H9 (cell line): Measurements from ENCODE around the gene TUG1. TPM values are rescaled to one million over a fixed set of nuclear protein-coding genes. Genes with fewer than 3 reads are reported as not detected.

ENCODE experiments used
- DNase-seq: peaks from one replicate; pipeline ENCODE4 v3.0.0-alpha.2; 2017
- H2AFZ ChIP-seq: one replicate; pipeline ENCODE4 v1.6.1; 2013; ENCODE audit warnings: mild to moderate bottlenecking, low read length, control low read depth, moderate library complexity
- H2AK5ac ChIP-seq: 2 replicates; pipeline ENCODE4 v1.6.1; 2013; ENCODE audit warnings: low read length, control low read depth, mixed read lengths; ENCODE audit not compliant: insufficient read length
- H2BK120ac ChIP-seq: one replicate; pipeline ENCODE4 v1.6.1; 2013; ENCODE audit warnings: low read depth, mild to moderate bottlenecking, low read length, control low read depth, inconsistent platforms; ENCODE audit not compliant: poor library complexity, severe bottlenecking
- H2BK12ac ChIP-seq: 2 replicates; pipeline ENCODE4 v1.6.1; 2013; ENCODE audit warnings: low read length, control low read depth, mixed read lengths, low read depth; ENCODE audit not compliant: insufficient read length
- H2BK15ac ChIP-seq: 2 replicates; pipeline ENCODE4 v1.6.1; 2013; ENCODE audit warnings: low read depth, low read length, control low read depth
- H2BK20ac ChIP-seq: one replicate; pipeline ENCODE4 v1.6.1; 2013; ENCODE audit warnings: low read depth, mild to moderate bottlenecking, low read length, control low read depth, inconsistent platforms; ENCODE audit not compliant: poor library complexity, severe bottlenecking
- H2BK5ac ChIP-seq: 2 replicates; pipeline ENCODE4 v1.6.1; 2013; ENCODE audit warnings: low read length, control low read depth, mixed read lengths; ENCODE audit not compliant: insufficient read length
- H3K14ac ChIP-seq: 2 replicates; pipeline ENCODE4 v1.6.1; 2013; ENCODE audit warnings: low read length, control low read depth; ENCODE audit not compliant: insufficient read depth
- H3K18ac ChIP-seq: 2 replicates; pipeline ENCODE4 v1.6.1; 2013; ENCODE audit warnings: low read depth, mild to moderate bottlenecking, mixed read lengths, low read length, control low read depth; ENCODE audit not compliant: insufficient read length
- H3K23ac ChIP-seq: 2 replicates; pipeline ENCODE4 v1.6.1; 2013; ENCODE audit warnings: low read length, control low read depth, mixed read lengths, low read depth; ENCODE audit not compliant: insufficient read length
- H3K23me2 ChIP-seq: 2 replicates; pipeline ENCODE4 v1.6.1; 2013; ENCODE audit warnings: low read depth, mild to moderate bottlenecking, mixed read lengths, low read length, control low read depth; ENCODE audit not compliant: insufficient read length, poor library complexity, severe bottlenecking
- H3K27ac ChIP-seq: 2 replicates; pipeline ENCODE4 v1.5.1; 2013; ENCODE audit warnings: low read length, control low read depth, mixed read lengths, low read depth; ENCODE audit not compliant: insufficient read length
- H3K27me3 ChIP-seq: 2 replicates; pipeline ENCODE4 v1.6.1; 2013; ENCODE audit warnings: low read length, control low read depth, inconsistent platforms; ENCODE audit not compliant: insufficient read depth
- H3K4ac ChIP-seq: 2 replicates; pipeline ENCODE4 v1.6.1; 2013; ENCODE audit warnings: low read depth, mild to moderate bottlenecking, control low read depth, inconsistent platforms, low read length, moderate library complexity
- H3K4me1 ChIP-seq: 2 replicates; pipeline ENCODE4 v1.6.1; 2013; ENCODE audit warnings: low read length, control low read depth, inconsistent platforms; ENCODE audit not compliant: insufficient read depth
- H3K4me2 ChIP-seq: 2 replicates; pipeline ENCODE4 v1.6.1; 2013; ENCODE audit warnings: low read length, control low read depth, mixed read lengths; ENCODE audit not compliant: insufficient read length, insufficient read depth
- H3K56ac ChIP-seq: 2 replicates; pipeline ENCODE4 v1.6.1; 2013; ENCODE audit warnings: low read depth, mild to moderate bottlenecking, mixed read lengths, low read length, control low read depth; ENCODE audit not compliant: insufficient read length
- H3K79me1 ChIP-seq: 2 replicates; pipeline ENCODE4 v1.6.1; 2013; ENCODE audit warnings: low read depth, mild to moderate bottlenecking, moderate library complexity, low read length, control low read depth, inconsistent platforms; ENCODE audit not compliant: insufficient read depth, poor library complexity, severe bottlenecking
- H3K79me2 ChIP-seq: 2 replicates; pipeline ENCODE4 v1.6.1; 2013; ENCODE audit warnings: low read length, control low read depth, inconsistent platforms; ENCODE audit not compliant: insufficient read depth
- H3K9ac ChIP-seq: 2 replicates; pipeline ENCODE4 v1.6.1; 2013; ENCODE audit warnings: low read length, control low read depth, mixed read lengths; ENCODE audit not compliant: insufficient read length; ENCODE audit errors: extremely low read depth
- H3K9me3 ChIP-seq: one replicate; pipeline ENCODE4 v1.6.1; 2013; ENCODE audit warnings: low read depth, low read length, inconsistent platforms; ENCODE audit not compliant: control insufficient read depth
- H3T11ph ChIP-seq: one replicate; pipeline ENCODE4 v1.6.1; 2013; ENCODE audit warnings: mild to moderate bottlenecking, low read length, control low read depth, inconsistent platforms
- H4K20me1 ChIP-seq: one replicate; pipeline ENCODE4 v1.6.1; 2013; ENCODE audit not compliant: control insufficient read depth, insufficient read length, insufficient read depth
- H4K5ac ChIP-seq: 2 replicates; pipeline ENCODE4 v1.6.1; 2013; ENCODE audit warnings: low read depth, mild to moderate bottlenecking, mixed read lengths, low read length, control low read depth; ENCODE audit not compliant: insufficient read length
- H4K8ac ChIP-seq: replicated peaks from 2 replicates; pipeline ENCODE4 v1.6.1; 2013; ENCODE audit warnings: low read length, control low read depth, mixed read lengths, low read depth; ENCODE audit not compliant: insufficient read length
- H4K91ac ChIP-seq: 2 replicates; pipeline ENCODE4 v1.6.1; 2013; ENCODE audit warnings: low read depth, mild to moderate bottlenecking, moderate library complexity, mixed read lengths, low read length, control low read depth; ENCODE audit not compliant: insufficient read length
- H3K27ac Mint-ChIP-seq, 3 experiments: 2 replicates in 2 of 3; 3 replicates in 1 of 3; pipeline ENCODE4 v1.8.0; 2020 to 2021; ENCODE audit warnings: mixed read lengths in 3 of 3, mild to moderate bottlenecking in 1 of 3, moderate library complexity in 1 of 3
- H3K27me3 Mint-ChIP-seq: 2 replicates; pipeline ENCODE4 v1.8.0; 2021; ENCODE audit warnings: low read depth, mild to moderate bottlenecking, moderate library complexity, mixed read lengths
- H3K36me3 Mint-ChIP-seq, 3 experiments: 2 replicates in 2 of 3; 3 replicates in 1 of 3; pipeline ENCODE4 v1.8.0; 2020 to 2021; ENCODE audit warnings: low read depth in 3 of 3, mixed read lengths in 3 of 3; ENCODE audit not compliant: insufficient read depth in 1 of 3
- H3K4me1 Mint-ChIP-seq, 2 experiments: 2 replicates each; pipeline ENCODE4 v1.8.0; 2020; ENCODE audit warnings: mixed read lengths in 2 of 2
- H3K4me3 Mint-ChIP-seq, 2 experiments: 2 replicates in 1 of 2; 3 replicates in 1 of 2; pipeline ENCODE4 v1.8.0; 2020 to 2021; ENCODE audit warnings: mild to moderate bottlenecking in 2 of 2, mixed read lengths in 2 of 2, moderate library complexity in 1 of 2
- H3K9me3 Mint-ChIP-seq, 2 experiments: 2 replicates in 1 of 2; 3 replicates in 1 of 2; pipeline ENCODE4 v1.8.0; 2020; ENCODE audit warnings: mild to moderate bottlenecking in 2 of 2, mixed read lengths in 2 of 2, moderate library complexity in 1 of 2
- CTCF ChIP-seq: fragments of 200-600 bp; sonication (generic); conservative IDR thresholded peaks from 3 replicates; pipeline ENCODE4 v1.8.0; 2021; ENCODE audit warnings: antibody characterized with exemption, mild to moderate bottlenecking
- WGBS: extraction: QIAGEN DNeasy Blood & Tissue Kit; methylation state at CpG from one replicate; pipeline ENCODE4 v1.1.7; 2013; ENCODE audit warnings: missing lambda C conversion rate, low lambda C conversion rate, mixed read lengths; ENCODE audit not compliant: insufficient read length; ENCODE audit errors: extremely low coverage; 5-methylcytosine and 5-hydroxymethylcytosine counted together
- total RNA-seq: library from RNA; stranded (reverse); gene quantifications from 2 replicates; pipeline ENCODE4 v1.2.1, GENCODE V29; 2021

The TUG1 gene
- total RNA-seq, 1 experiment from 2014 or later: 99.6 TPM

GRCh38 chr22:30923168-30923900, 45.7 kb upstream of the TUG1 start:
- Histone ChIP-seq H3K9me3 (no peaks in the 10 kb centered on the region), H3T11ph (no peak overlapping the region), H4K91ac (no peak overlapping the region), H2BK15ac (no peak overlapping the region), H2BK20ac (no peak overlapping the region), H2BK120ac (no peak overlapping the region), H3K79me2 (no peaks in the 10 kb centered on the region), H3K4me2 (no peak overlapping the region), H3K4me1 (no peaks in the 10 kb centered on the region), H3K23me2 (no peaks in the 10 kb centered on the region), H2BK12ac (no peak overlapping the region), H3K14ac (no peak overlapping the region), H2AK5ac (no peak overlapping the region), H3K9ac (no peak overlapping the region), H4K20me1 (no peaks in the 10 kb centered on the region), H3K18ac (no peak overlapping the region), H4K8ac (no peak overlapping the region), H3K27me3 (no peaks in the 10 kb centered on the region), H3K56ac (no peak overlapping the region), H3K27ac (no peak overlapping the region), H3K23ac (no peak overlapping the region), H3K79me1 (no peaks in the 10 kb centered on the region), H3K4ac (no peak overlapping the region), H2BK5ac (no peak overlapping the region), H4K5ac (no peak overlapping the region), H2AFZ (no peak overlapping the region)
- peaks cover 0 to 2% of the 10 kb centered on the region in 2 experiments; a peak in 1 of 4 replicates for H3K4me1 Mint-ChIP-seq
- peaks cover 33 to 46% (median 43%) of the 10 kb centered on the region in 3 experiments for H3K36me3 Mint-ChIP-seq
- TF ChIP-seq CTCF: no peak
- H3K4me3 Mint-ChIP-seq: no peak overlapping the region
- no peaks in the 10 kb centered on the region; the same call in none of the 2 replicates for H3K27me3 Mint-ChIP-seq
- no peak for DNase-seq
- no peak overlapping the region; a peak in 2 of 7 replicates for H3K27ac Mint-ChIP-seq
- WGBS: no CpG with 5 or more reads among the region's 9 CpGs
- no peaks in the 10 kb centered on the region for H3K9me3 Mint-ChIP-seq
